Stimulated activated naive CD4-positive, alpha-beta T cell (primary cell): ENCODE data around the gene GPC6.

ENCODE experiments used
- DNase-seq, 6 experiments: peaks; one replicate each; lab custom pipeline; 2025; lab: John Stamatoyannopoulos, UW

Gene GPC6

GRCh38 chr13:93377196-93377595, 150.6 kb downstream of the GPC6 start:
- DNase-seq = no peak

- DNase-seq = no peak
These were observed 151.6 kb downstream of the GPC6 start for GRCh38 chr13:93378184-93378583.

GRCh38 chr13:93386116-93386515, 159.5 kb downstream of the GPC6 start:
- DNase-seq = no peak

- no peak for DNase-seq
These were observed 162.1 kb downstream of the GPC6 start for GRCh38 chr13:93388701-93389100.

GRCh38 chr13:93397619-93398018, 171.0 kb downstream of the GPC6 start:
- DNase-seq = no peak

GRCh38 chr13:93398167-93399035, 171.8 kb downstream of the GPC6 start:
- DNase-seq = no peak

GRCh38 chr13:93399212-93399611, 172.6 kb downstream of the GPC6 start:
- no peak for DNase-seq

GRCh38 chr13:93406136-93406535, 179.5 kb downstream of the GPC6 start:
- DNase-seq = no peak

GRCh38 chr13:93407551-93407950, 180.9 kb downstream of the GPC6 start:
- DNase-seq = no peak

- DNase-seq = no peak
These were observed 182.4 kb downstream of the GPC6 start for GRCh38 chr13:93409001-93409400.

GRCh38 chr13:93409816-93410215, 183.2 kb downstream of the GPC6 start:
- DNase-seq = no peak

GRCh38 chr13:93411186-93411680, 184.6 kb downstream of the GPC6 start:
- no peak for DNase-seq

- DNase-seq = no peak
These were observed 186.1 kb downstream of the GPC6 start for GRCh38 chr13:93412676-93413075.

- no peak for DNase-seq
These were observed 187.5 kb downstream of the GPC6 start for GRCh38 chr13:93413972-93414717.

- DNase-seq = no peak
These were observed 190.2 kb downstream of the GPC6 start for GRCh38 chr13:93416736-93417355.

- DNase-seq = no peak
These were observed 191.8 kb downstream of the GPC6 start for GRCh38 chr13:93418398-93418797.

- DNase-seq = no peak
These were observed 193.6 kb downstream of the GPC6 start for GRCh38 chr13:93420206-93420605.

- DNase-seq = no peak
These were observed 194.3 kb downstream of the GPC6 start for GRCh38 chr13:93420887-93421286.

- DNase-seq = no peak
These were observed 196.5 kb downstream of the GPC6 start for GRCh38 chr13:93422980-93423543.

GRCh38 chr13:93425411-93425810, 198.8 kb downstream of the GPC6 start:
- no peak for DNase-seq

- no peak for DNase-seq
These were observed 203.8 kb downstream of the GPC6 start for GRCh38 chr13:93430381-93430780.

GRCh38 chr13:93435651-93436050, 209.0 kb downstream of the GPC6 start:
- no peak for DNase-seq
